ENCODE data around the gene SH3GLB2. TPM values are rescaled to one million over a fixed set of nuclear protein-coding genes. Genes with fewer than 3 reads are reported as not detected.
"Not testable (repeated sequence)": the region's sequence is repeated elsewhere in the genome, so short reads cannot be mapped to it uniquely, and the experiment has no call there.

The SH3GLB2 gene
- total and polyA plus RNA-seq, 2 experiments from 2014 or later, result 27.7 to 57.3 TPM

DNA sequence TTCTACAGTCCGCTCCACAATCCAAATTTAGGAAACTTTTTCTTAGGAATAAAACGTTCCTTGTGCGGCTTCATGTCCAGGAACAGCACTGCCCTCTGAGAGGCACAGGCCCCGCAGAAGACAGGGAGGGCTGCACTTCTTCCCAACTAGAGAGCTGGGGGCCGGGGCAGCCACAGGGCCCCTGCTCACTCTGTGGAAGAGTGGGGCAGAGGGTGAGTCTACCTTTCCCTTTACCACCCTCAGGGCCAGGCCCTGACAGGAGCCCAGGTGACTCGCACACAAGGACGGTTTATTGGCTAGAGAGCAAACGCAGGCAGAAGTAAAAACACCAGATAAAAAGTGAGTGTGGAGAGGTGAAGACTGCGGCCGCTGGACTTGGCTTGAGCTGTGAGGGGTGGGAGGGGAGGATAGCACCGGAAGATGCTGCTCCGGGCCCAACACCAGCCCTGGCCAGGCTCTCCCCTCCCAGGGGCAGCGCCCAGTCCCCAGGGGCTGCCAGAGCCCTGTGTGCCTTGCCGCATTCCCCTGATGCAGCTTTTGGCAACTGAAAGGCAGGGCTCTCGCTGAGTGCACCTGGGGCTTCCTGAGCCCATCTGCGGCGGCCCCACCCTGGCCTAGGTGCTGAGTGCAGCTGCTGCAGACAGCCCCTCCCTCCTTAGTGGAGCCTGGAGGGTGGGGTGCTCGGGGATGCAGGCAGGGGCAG lies 20.2 kb downstream of the SH3GLB2 start:
- 73 to 82% methylated on average over 17 of the region's 18 CpGs for WGBS, 2 experiments (ENCODE audit: low coverage in 1 of 2, low lambda C conversion rate in 2 of 2, missing lambda C conversion rate in 2 of 2)
- Histone ChIP-seq H3K4me2 (ENCODE audit: unreplicated experiment) (no peak overlapping the region), H3F3A (ENCODE audit: insufficient read depth) (0 out of 2 replicates have a peak, but pooled peaks cover 4% of the 10 kb centered on the region), H3K79me2 (ENCODE audit: insufficient read depth) (no peaks in the 10 kb centered on the region), H2AFZ (no peak overlapping the region), H3K4me3 (no peak overlapping the region), H3K36me3 (ENCODE audit: low read depth) (no peaks in the 10 kb centered on the region), H3K9me2 (ENCODE audit: insufficient read depth) (no peaks in the 10 kb centered on the region), H4K20me1 (ENCODE audit: insufficient read depth) (no peaks in the 10 kb centered on the region), H3K9ac (no peak overlapping the region), H3K27ac (no peak overlapping the region), H3K27me3 (replicated peaks; ENCODE audit: insufficient read depth) (no peaks in the 10 kb centered on the region), H3K9me3 (ENCODE audit: low read depth) (no peaks in the 10 kb centered on the region), H3K4me1 (ENCODE audit: insufficient read depth) (no peaks in the 10 kb centered on the region)
- no peak for TF ChIP-seq EZH2phosphoT487 (IDR thresholded peaks at IDR 0.05; ENCODE audit: insufficient read depth, low read depth)
- in situ Hi-C loops (cut with MboI), result no loop called here
- DNase-seq, result no peak

DNA sequence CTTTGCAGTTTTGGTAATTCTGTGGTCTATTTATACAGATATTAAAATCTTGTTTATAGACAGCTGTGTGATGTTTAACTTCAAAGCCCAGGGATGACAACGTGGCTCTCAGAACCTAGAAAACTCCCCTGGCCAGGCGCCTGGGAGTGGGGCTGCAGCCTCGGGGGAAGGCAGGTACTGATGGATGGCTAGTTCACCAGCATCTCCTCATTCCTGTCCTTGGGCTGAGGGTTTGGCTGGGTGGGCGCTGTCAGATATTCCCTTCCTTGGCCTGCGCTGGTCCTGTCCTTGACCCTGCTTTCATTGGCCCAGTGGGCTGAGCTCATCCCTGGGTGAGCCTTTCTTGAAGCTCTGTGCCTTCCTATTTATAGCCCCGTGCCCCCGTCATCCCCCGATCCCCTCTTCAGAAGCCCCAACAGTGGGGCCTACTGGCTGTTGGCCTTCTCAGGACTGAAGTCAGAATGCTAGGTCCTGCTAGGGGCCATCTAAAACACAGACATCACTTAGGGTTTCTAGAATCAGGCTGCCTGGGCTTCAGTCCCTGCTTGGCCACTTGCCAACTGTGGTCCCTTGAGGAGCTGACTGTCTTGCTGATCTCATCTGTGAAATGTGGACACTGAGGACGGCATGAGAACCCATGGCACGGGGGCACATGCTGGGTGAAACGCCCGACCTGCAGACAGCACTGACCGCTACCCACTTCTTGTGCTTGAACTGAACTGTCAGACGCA lies 20.9 kb downstream of the SH3GLB2 start:
- in situ Hi-C loops (cut with MboI), result no loop called here
- no peaks in the 10 kb centered on the region for H3K79me2 ChIP-seq (ENCODE audit: insufficient read depth)
- H2AFZ ChIP-seq, result no peak overlapping the region
- no peak overlapping the region for H3K4me2 ChIP-seq (ENCODE audit: unreplicated experiment)
- 0 out of 2 replicates have a peak, but pooled peaks cover 4% of the 10 kb centered on the region for H3F3A ChIP-seq (ENCODE audit: insufficient read depth)
- 90 to 92% methylated on average over 11 to 14 of the region's 14 CpGs for WGBS, 2 experiments (ENCODE audit: low coverage in 1 of 2, low lambda C conversion rate in 2 of 2, missing lambda C conversion rate in 2 of 2)
- no peak overlapping the region for H3K27ac ChIP-seq
- TF ChIP-seq EZH2 (IDR thresholded peaks at IDR 0.05; ENCODE audit: insufficient read depth, poor library complexity, severe bottlenecking), result no peak
- no peak for TF ChIP-seq EZH2phosphoT487 (IDR thresholded peaks at IDR 0.05; ENCODE audit: insufficient read depth, low read depth)
- H3K4me3 ChIP-seq, result no peak overlapping the region
- H3K9me3 ChIP-seq (ENCODE audit: low read depth), result no peaks in the 10 kb centered on the region
- H3K9me2 ChIP-seq (ENCODE audit: insufficient read depth), result no peaks in the 10 kb centered on the region
- H4K20me1 ChIP-seq (ENCODE audit: insufficient read depth), result no peaks in the 10 kb centered on the region
- H3K36me3 ChIP-seq (ENCODE audit: low read depth), result no peaks in the 10 kb centered on the region; the same call in 1 of the 2 replicates
- DNase-seq, result no peak
- no peaks in the 10 kb centered on the region for H3K27me3 ChIP-seq (replicated peaks; ENCODE audit: insufficient read depth)
- H3K4me1 ChIP-seq (ENCODE audit: insufficient read depth), result no peaks in the 10 kb centered on the region
- H3K9ac ChIP-seq, result no peak overlapping the region

DNA sequence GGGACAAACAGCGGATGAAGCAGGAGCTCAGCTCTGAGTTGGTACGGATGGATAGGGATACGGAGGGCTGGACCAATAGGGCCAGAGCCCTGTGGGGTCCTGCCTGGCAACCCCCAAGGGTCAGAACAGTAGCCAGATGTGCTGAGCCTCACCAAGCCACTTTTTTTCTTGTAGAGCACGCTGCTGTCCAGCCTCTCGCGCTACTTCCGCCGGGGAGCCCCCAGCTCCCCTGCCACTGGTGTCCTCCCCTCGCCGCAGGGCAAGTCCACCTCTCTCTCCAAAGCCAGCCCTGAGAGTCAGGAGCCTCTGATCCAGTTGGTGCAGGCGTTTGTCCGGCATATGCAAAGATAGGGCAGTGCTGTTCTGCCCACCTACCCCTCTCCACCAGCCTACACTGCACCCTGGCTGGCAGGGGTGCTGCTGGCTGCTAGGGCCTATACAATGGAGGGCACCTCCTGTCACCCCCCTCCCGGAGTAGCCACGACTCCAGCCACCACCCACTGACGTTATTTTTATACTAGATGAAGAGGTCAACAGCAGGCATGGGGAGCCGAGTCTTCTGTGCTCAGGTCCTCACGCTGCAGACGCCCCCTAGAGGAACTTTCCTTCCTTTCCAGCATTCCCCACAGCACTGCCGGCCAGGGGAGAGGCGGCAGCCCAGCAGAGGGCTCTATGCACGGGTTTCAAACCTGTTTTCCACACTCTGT lies 21.6 kb downstream of the SH3GLB2 start:
- Histone ChIP-seq H3K4me3 (no peak overlapping the region), H3K4me2 (ENCODE audit: unreplicated experiment) (no peak overlapping the region), H3F3A (ENCODE audit: insufficient read depth) (0 out of 2 replicates have a peak, but pooled peaks cover 4% of the 10 kb centered on the region), H2AFZ (no peak overlapping the region), H3K9me2 (ENCODE audit: insufficient read depth) (no peaks in the 10 kb centered on the region), H3K4me1 (ENCODE audit: insufficient read depth) (no peaks in the 10 kb centered on the region), H3K79me2 (ENCODE audit: insufficient read depth) (no peaks in the 10 kb centered on the region), H3K36me3 (ENCODE audit: low read depth) (no peaks in the 10 kb centered on the region; the same call in 1 of the 2 replicates), H4K20me1 (ENCODE audit: insufficient read depth) (no peaks in the 10 kb centered on the region), H3K9ac (no peak overlapping the region), H3K27ac (no peak overlapping the region), H3K27me3 (replicated peaks; ENCODE audit: insufficient read depth) (no peaks in the 10 kb centered on the region), H3K9me3 (ENCODE audit: low read depth) (no peaks in the 10 kb centered on the region)
- in situ Hi-C loops (cut with MboI), result no loop called here
- TF ChIP-seq EZH2phosphoT487 (IDR thresholded peaks at IDR 0.05; ENCODE audit: insufficient read depth, low read depth), result no peak
- DNase-seq, result peak; percentile 87
- WGBS, 2 experiments (ENCODE audit: low coverage in 1 of 2, low lambda C conversion rate in 2 of 2, missing lambda C conversion rate in 2 of 2), result 48 to 55% methylated on average over 18 to 21 of the region's 21 CpGs

GRCh38 chr9:129005336-129005997 lies 22.7 kb downstream of the SH3GLB2 start:
- H3K9ac ChIP-seq, result no peak overlapping the region

DNA sequence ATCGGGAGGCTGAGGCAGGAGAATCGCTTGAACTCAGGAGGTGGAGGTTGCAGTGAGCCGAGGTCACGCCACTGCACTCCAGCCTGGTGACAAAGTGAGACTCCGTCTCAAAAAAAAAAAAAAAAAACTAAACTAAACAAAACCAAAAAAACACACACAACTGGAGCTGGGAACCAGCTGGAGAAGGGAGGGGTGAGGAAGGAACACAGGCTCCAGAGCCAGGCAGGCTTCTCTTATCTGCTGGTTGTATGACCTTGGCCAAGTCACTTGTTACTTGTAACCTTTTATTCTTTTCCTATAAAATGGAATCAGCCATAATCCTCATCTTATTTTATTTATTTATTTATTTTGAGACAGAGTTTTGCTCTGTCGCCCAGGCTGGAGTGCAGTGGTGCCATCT lies 24.0 kb downstream of the SH3GLB2 start:
- H3K4me2 ChIP-seq (ENCODE audit: unreplicated experiment); in situ Hi-C loops (cut with MboI); H3K4me3 ChIP-seq; H3K36me3 ChIP-seq (ENCODE audit: low read depth); H3K9me2 ChIP-seq (ENCODE audit: insufficient read depth); H3F3A ChIP-seq (ENCODE audit: insufficient read depth); H3K27me3 ChIP-seq (replicated peaks; ENCODE audit: insufficient read depth); H3K27ac ChIP-seq; H2AFZ ChIP-seq; H3K79me2 ChIP-seq (ENCODE audit: insufficient read depth); H3K4me1 ChIP-seq (ENCODE audit: insufficient read depth); H3K9me3 ChIP-seq (ENCODE audit: low read depth); DNase-seq; H3K9ac ChIP-seq; H4K20me1 ChIP-seq (ENCODE audit: insufficient read depth): not testable (repeated sequence)
- WGBS, 2 experiments (ENCODE audit: low coverage in 1 of 2, low lambda C conversion rate in 2 of 2, missing lambda C conversion rate in 2 of 2), result 93% methylated on average over 6 of the region's 6 CpGs

More at GRCh38 chr9:129005336-129005997, 22.7 kb downstream of the SH3GLB2 start:
- H4K20me1 ChIP-seq (ENCODE audit: insufficient read depth), result no peaks in the 10 kb centered on the region
- H3K4me1 ChIP-seq (ENCODE audit: insufficient read depth), result no peaks in the 10 kb centered on the region
- no peaks in the 10 kb centered on the region for H3K79me2 ChIP-seq (ENCODE audit: insufficient read depth)
- no peaks in the 10 kb centered on the region for H3K27me3 ChIP-seq (replicated peaks; ENCODE audit: insufficient read depth)
- H3F3A ChIP-seq (ENCODE audit: insufficient read depth), result 0 out of 2 replicates have a peak, but pooled peaks cover 4% of the 10 kb centered on the region
- no peak for DNase-seq
- 66 to 69% methylated on average over 10 of the region's 10 CpGs for WGBS, 2 experiments (ENCODE audit: low coverage in 1 of 2, low lambda C conversion rate in 2 of 2, missing lambda C conversion rate in 2 of 2)
- no peaks in the 10 kb centered on the region; the same call in 1 of the 2 replicates for H3K36me3 ChIP-seq (ENCODE audit: low read depth)
- H3K9me2 ChIP-seq (ENCODE audit: insufficient read depth), result no peaks in the 10 kb centered on the region
- no peak overlapping the region for H2AFZ ChIP-seq
- TF ChIP-seq EZH2 (IDR thresholded peaks at IDR 0.05; ENCODE audit: insufficient read depth, poor library complexity, severe bottlenecking) (no peak), EZH2phosphoT487 (IDR thresholded peaks at IDR 0.05; ENCODE audit: insufficient read depth, low read depth) (no peak)
- in situ Hi-C loops (cut with MboI), result no loop called here
- H3K4me3 ChIP-seq, result no peak overlapping the region
- H3K27ac ChIP-seq, result no peak overlapping the region
- H3K4me2 ChIP-seq (ENCODE audit: unreplicated experiment), result no peak overlapping the region
- H3K9me3 ChIP-seq (ENCODE audit: low read depth), result no peaks in the 10 kb centered on the region

Data from GM23248 (cell line).